GM12878 (cell line): Measurements from ENCODE around the gene TNFSF9. TPM values are rescaled to one million over a fixed set of nuclear protein-coding genes. Genes with fewer than 3 reads are reported as not detected.
A peak's percentile ranks its signal among the peaks of the same experiment; 100 is the strongest.

Experiments used
- ATAC-seq: fragments of 200-7000 bp; cut with Tn5 transposase; 3 replicates; pipeline ENCODE4 v1.9.1; 2020; ENCODE audit warnings: mild to moderate bottlenecking, moderate library complexity
- BruUV-seq: library from RNA; stranded (reverse); fragments of 400-500 nt; replicated peaks from 2 replicates; lab custom pipeline; 2021; lab: Mats Ljungman, UMichigan
- CTCF ChIA-PET: fragments of 300-600 bp; sonication (Branson Sonifier 250); formaldehyde crosslinking; extraction: SDS; loops from one replicate; lab custom pipeline; 2021; ENCODE audit warnings: inconsistent platforms; lab: Yijun Ruan, JAX
- POLR2A ChIA-PET: fragments of 350-600 bp; formaldehyde crosslinking; extraction: SDS; loops from one replicate; lab custom pipeline; 2021; ENCODE audit warnings: inconsistent platforms; lab: Charles Lee
- RAD21 ChIA-PET: fragments of 300-600 bp; sonication (Branson Sonifier 250); formaldehyde crosslinking; loops from one replicate; lab custom pipeline; 2023; ENCODE audit warnings: antibody characterized with exemption; ENCODE audit not compliant: unreplicated experiment; lab: Charles Lee
- SMC1A ChIA-PET: fragments of 300-600 bp; sonication (Branson Sonifier 250); formaldehyde crosslinking; loops from one replicate; lab custom pipeline; 2023; ENCODE audit not compliant: unreplicated experiment, uncharacterized antibody; lab: Charles Lee
- DNase-seq: peaks from one replicate; pipeline ENCODE4 v3.0.0-alpha.2; 2011; ENCODE audit warnings: low read depth, low spot score
- FAIRE-seq: peaks from 3 replicates; lab custom pipeline; 2011; peaks lifted over from hg19 to GRCh38; lab: Jason Lieb, UNC
- H2AFZ ChIP-seq: 2 replicates; pipeline ENCODE4 v1.6.0; 2011; ENCODE audit warnings: low read depth, low read length, control low read depth; ENCODE audit not compliant: control insufficient read depth
- H3K27ac ChIP-seq: 2 replicates; pipeline ENCODE4 v1.5.1; 2011; ENCODE audit warnings: control low read depth; ENCODE audit not compliant: control insufficient read depth, insufficient read depth
- H3K27me3 ChIP-seq, 2 experiments: replicated peaks in 1 of 2; 2 replicates each; pipeline versions ENCODE4 v1.6.0 to v1.6.1; 2011; ENCODE audit warnings: low read length in 1 of 2; ENCODE audit not compliant: control insufficient read depth in 2 of 2, insufficient read depth in 2 of 2
- H3K36me3 ChIP-seq, 2 experiments: 2 replicates each; pipeline ENCODE4 v1.5.1; 2011; ENCODE audit warnings: low read length in 1 of 2; ENCODE audit not compliant: control insufficient read depth in 2 of 2, insufficient read depth in 2 of 2
- H3K4me1 ChIP-seq: 2 replicates; pipeline ENCODE4 v1.6.1; 2011; ENCODE audit warnings: mild to moderate bottlenecking, low read length, moderate library complexity, mixed read lengths; ENCODE audit not compliant: control insufficient read depth, insufficient read depth
- H3K4me2 ChIP-seq: 2 replicates; pipeline ENCODE4 v1.6.0; 2011; ENCODE audit warnings: control low read depth; ENCODE audit not compliant: control insufficient read depth, insufficient read depth
- H3K4me3 ChIP-seq: fragments of 200-600 bp; sonication (generic); 2 replicates; pipeline ENCODE4 v1.5.1; 2016
- H3K79me2 ChIP-seq: 2 replicates; pipeline ENCODE4 v1.6.0; 2011; ENCODE audit warnings: low read length; ENCODE audit not compliant: control insufficient read depth, insufficient read depth
- H3K9ac ChIP-seq: 2 replicates; pipeline ENCODE4 v1.8.0; 2011; ENCODE audit warnings: low read length, control low read depth, mixed read lengths; ENCODE audit not compliant: control insufficient read depth, insufficient read depth
- H3K9me3 ChIP-seq: replicated peaks from 3 replicates; pipeline ENCODE4 v1.5.1; 2011; ENCODE audit warnings: mild to moderate bottlenecking, low read length; ENCODE audit not compliant: control insufficient read depth, insufficient read depth
- H4K20me1 ChIP-seq: 2 replicates; pipeline ENCODE4 v1.6.0; 2011; ENCODE audit not compliant: control insufficient read depth, insufficient read depth
- ATF3 ChIP-seq: IDR thresholded peaks from 2 replicates; pipeline ENCODE4 v1.6.1; 2011; ENCODE audit warnings: low read depth, mild to moderate bottlenecking, low read length, moderate library complexity, borderline replicate concordance; ENCODE audit errors: extremely low read depth
- ATF7 ChIP-seq: fragments of 450-650 bp; IDR thresholded peaks from 2 replicates; pipeline ENCODE4 v1.6.1; 2016; ENCODE audit warnings: low read depth, mild to moderate bottlenecking
- BACH1 ChIP-seq: fragments of 450-650 bp; IDR thresholded peaks from 2 replicates; pipeline ENCODE4 v1.6.1; 2017; ENCODE audit warnings: mild to moderate bottlenecking, borderline replicate concordance
- BCL3 ChIP-seq: IDR thresholded peaks from 2 replicates; pipeline ENCODE4 v1.6.1; 2011; ENCODE audit warnings: borderline replicate concordance, low read depth, mild to moderate bottlenecking, moderate library complexity, low read length; ENCODE audit not compliant: insufficient read depth, poor library complexity, severe bottlenecking
- DPF2 ChIP-seq: fragments of 450-650 bp; IDR thresholded peaks from 2 replicates; pipeline ENCODE4 v1.6.1; 2017; ENCODE audit warnings: mild to moderate bottlenecking
- ELK1 ChIP-seq: IDR thresholded peaks from 2 replicates; pipeline ENCODE4 v1.6.1; 2012; ENCODE audit warnings: low read depth, low read length, improper control_type of control experiment
- IRF4 ChIP-seq: IDR thresholded peaks from 2 replicates; pipeline ENCODE4 v1.6.1; 2011; ENCODE audit warnings: low read depth, low read length
- NBN ChIP-seq: fragments of 450-650 bp; IDR thresholded peaks from 2 replicates; pipeline ENCODE4 v1.6.1; 2016
- POLR2A ChIP-seq: IDR thresholded peaks from 2 replicates; pipeline ENCODE4 v1.6.1; 2011; ENCODE audit warnings: low read depth, mild to moderate bottlenecking, low read length
- SIN3A ChIP-seq: IDR thresholded peaks from 2 replicates; pipeline ENCODE4 v1.6.1; 2012; ENCODE audit warnings: low read depth, low read length, improper control_type of control experiment
- SMARCA5 ChIP-seq: fragments of 450-650 bp; IDR thresholded peaks from 2 replicates; pipeline ENCODE4 v1.6.1; 2017; ENCODE audit warnings: mild to moderate bottlenecking
- SRF ChIP-seq, 2 experiments: IDR thresholded peaks; 2 replicates each; pipeline ENCODE4 v1.6.1; 2011; ENCODE audit warnings: low read depth in 2 of 2, low read length in 2 of 2, mild to moderate bottlenecking in 1 of 2, moderate library complexity in 1 of 2
- YY1 ChIP-seq: IDR thresholded peaks from 2 replicates; pipeline ENCODE4 v1.6.1; 2011; ENCODE audit warnings: low read depth, mild to moderate bottlenecking, low read length
- WGBS: methylation state at CpG from one replicate; pipeline ENCODE4 v1.1.6; 2016; ENCODE audit warnings: low lambda C conversion rate; ENCODE audit not compliant: insufficient replicate concordance, insufficient coverage; ENCODE audit errors: missing lambda C conversion rate; 5-methylcytosine and 5-hydroxymethylcytosine counted together
- in situ Hi-C: fragments of 300-500 bp; cut with MboI; formaldehyde crosslinking; loops from 9 replicates; pipeline ENCODE4 v1.14.3; 2018; ENCODE audit warnings: mixed read lengths
- intact Hi-C: fragments of 100-400 bp; cut with micrococcal nuclease; formaldehyde crosslinking; loops from one replicate; pipeline ENCODE4 v1.14.2; 2022; ENCODE audit not compliant: unreplicated experiment
- polyA plus RNA-seq, 11 experiments: library from polyadenylated mRNA; depleted of rRNA in 4 of 11; unstranded in 6 of 11; stranded (reverse) in 5 of 11; fragments of >200 nt; fragmentation: Nextera tagmentation in 4 of 11; fragmentation: Illumina TruSeq in 1 of 11; extraction: Ambion mirVana in 4 of 11; extraction: Trizol in 1 of 11; gene quantifications; 1 replicate in 1 of 11; 2 replicates in 10 of 11; pipeline versions ENCODE4 v1.2.1 to v1.2.3, GENCODE V29; 2011 to 2016; ENCODE audit warnings: inconsistent platforms in 2 of 11, missing spikeins in 2 of 11, low read depth in 1 of 11
- total RNA-seq, 4 experiments: library from RNA; depleted of rRNA in 3 of 4; stranded (reverse); fragments of >200 nt in 3 of 4; fragmentation: Illumina TruSeq in 1 of 4; extraction: Trizol in 1 of 4; gene quantifications; 2 replicates each; pipeline versions ENCODE4 v1.2.1 to v1.2.3, GENCODE V29; 2013 to 2021
- TF ChIP-seq, protein P1 (sequence below): IDR thresholded peaks from 2 replicates; pipeline ENCODE4 v1.6.1; 2012; ENCODE audit warnings: low read depth, low read length, improper control_type of control experiment
- TF ChIP-seq, protein P2 (sequence below): fragments of 450-650 bp; formaldehyde crosslinking; IDR thresholded peaks from 2 replicates; pipeline ENCODE4 v1.5.0; 2022; ENCODE audit warnings: mild to moderate bottlenecking, missing genetic modification characterization

TNFSF9 gene
- total and polyA plus RNA-seq, 10 of the 15 experiments (the other 5 are each of a cell fraction or from before 2014, with no cell fraction given): 6.2 to 75.3 (median 22.1) TPM

DNA sequence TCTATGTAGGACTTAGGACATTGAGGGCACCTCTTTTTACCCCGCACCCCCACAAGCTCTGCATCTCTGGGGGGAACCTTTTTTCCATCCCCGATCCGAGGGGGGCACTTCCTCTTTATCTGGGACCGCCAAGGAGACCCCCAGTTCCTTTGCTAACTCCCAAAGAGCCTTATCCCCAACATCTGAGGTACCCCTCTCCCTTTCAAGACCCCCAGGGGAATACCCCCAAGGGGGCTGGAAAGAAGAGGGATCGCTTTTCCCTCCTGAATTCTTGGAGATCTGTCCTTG lies 1.1 kb downstream of the TNFSF9 start (continued):
- TF ChIP-seq, protein P1, sequence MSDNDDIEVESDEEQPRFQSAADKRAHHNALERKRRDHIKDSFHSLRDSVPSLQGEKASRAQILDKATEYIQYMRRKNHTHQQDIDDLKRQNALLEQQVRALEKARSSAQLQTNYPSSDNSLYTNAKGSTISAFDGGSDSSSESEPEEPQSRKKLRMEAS: peak; percentile 2; the same call in 1 of the 2 replicates
- TF ChIP-seq, all 136 proteins: peak for 6

- ChIA-PET RAD21 (interaction anchor here (0.9 to 1.3 kb wide), 2 partner anchors 15 to 109 kb away, joined by 3 read pairs; no protein-coding TSS in a partner anchor), SMC1A (interaction anchor here (0.9 to 1.5 kb wide), 4 partner anchors 10 to 49 kb away, joined by 3 to 10 read pairs (median 4); no protein-coding TSS in a partner anchor), CTCF (interaction anchor here (1.9 kb wide), 1 partner anchor 14 kb away, joined by 10 read pairs; no protein-coding TSS in a partner anchor), POLR2A (interaction anchor here (0.6 to 2.4 kb wide), 9 partner anchors 10 to 110 kb away, joined by 3 to 23 read pairs (median 4); no protein-coding TSS in a partner anchor)
- H2AFZ ChIP-seq: no peak overlapping the region
- peaks cover 42% of the 10 kb centered on the region for H3K4me1 ChIP-seq
- peak overlapping the region; percentile 99 for H3K9ac ChIP-seq
- H3K4me3 ChIP-seq: peak overlapping the region; percentile 99
- H3K27ac ChIP-seq: peak overlapping the region; percentile 83
- peak overlapping the region; percentile 60 for H3K4me2 ChIP-seq
- H3K79me2 ChIP-seq: peaks cover 69% of the 10 kb centered on the region
- in situ Hi-C loops: no loop called here
- no peaks in the 10 kb centered on the region; the same call in 2 of the 3 replicates for H3K9me3 ChIP-seq
- no peaks in the 10 kb centered on the region for H3K27me3 ChIP-seq
- peak; percentile 80 for FAIRE-seq
- BruUV-seq: TSS peak; percentile 82
- ATAC-seq: peak; percentile 10
- intact Hi-C loops: loop anchor here (2.0 kb wide), 1 partner anchor 14 kb away; no protein-coding TSS in a partner anchor
- no peaks in the 10 kb centered on the region; the same call in 1 of the 2 replicates for H4K20me1 ChIP-seq
- WGBS: under 1% methylated on average over 29 of the region's 31 CpGs
- DNase-seq: no peak
- peaks cover 0 to 8% of the 10 kb centered on the region in 2 experiments; a peak in 2 of 4 replicates for H3K36me3 ChIP-seq
- TF ChIP-seq NBN: peak; percentile 100
- peak; percentile 91 to 98 for TF ChIP-seq SRF (IDR thresholded peaks at IDR 0.05; ENCODE audit: low read depth in 2 of 2, low read length in 2 of 2)
- TF ChIP-seq ATF3: no peak
- TF ChIP-seq IRF4: peak; percentile 31; the same call in 1 of the 2 replicates
- 0 out of 2 replicates have a peak, but pooled peaks have one; percentile 28 for TF ChIP-seq SIN3A
- peak; percentile 99 for TF ChIP-seq ELK1
- TF ChIP-seq POLR2A: peak; percentile 75
- TF ChIP-seq YY1: peak; percentile 91
- TF ChIP-seq BCL3: no peak
- TF ChIP-seq SMARCA5: peak; percentile 78; the same call in 1 of the 2 replicates
- no peak; the same call in 1 of the 2 replicates for TF ChIP-seq DPF2
- TF ChIP-seq, protein P2, sequence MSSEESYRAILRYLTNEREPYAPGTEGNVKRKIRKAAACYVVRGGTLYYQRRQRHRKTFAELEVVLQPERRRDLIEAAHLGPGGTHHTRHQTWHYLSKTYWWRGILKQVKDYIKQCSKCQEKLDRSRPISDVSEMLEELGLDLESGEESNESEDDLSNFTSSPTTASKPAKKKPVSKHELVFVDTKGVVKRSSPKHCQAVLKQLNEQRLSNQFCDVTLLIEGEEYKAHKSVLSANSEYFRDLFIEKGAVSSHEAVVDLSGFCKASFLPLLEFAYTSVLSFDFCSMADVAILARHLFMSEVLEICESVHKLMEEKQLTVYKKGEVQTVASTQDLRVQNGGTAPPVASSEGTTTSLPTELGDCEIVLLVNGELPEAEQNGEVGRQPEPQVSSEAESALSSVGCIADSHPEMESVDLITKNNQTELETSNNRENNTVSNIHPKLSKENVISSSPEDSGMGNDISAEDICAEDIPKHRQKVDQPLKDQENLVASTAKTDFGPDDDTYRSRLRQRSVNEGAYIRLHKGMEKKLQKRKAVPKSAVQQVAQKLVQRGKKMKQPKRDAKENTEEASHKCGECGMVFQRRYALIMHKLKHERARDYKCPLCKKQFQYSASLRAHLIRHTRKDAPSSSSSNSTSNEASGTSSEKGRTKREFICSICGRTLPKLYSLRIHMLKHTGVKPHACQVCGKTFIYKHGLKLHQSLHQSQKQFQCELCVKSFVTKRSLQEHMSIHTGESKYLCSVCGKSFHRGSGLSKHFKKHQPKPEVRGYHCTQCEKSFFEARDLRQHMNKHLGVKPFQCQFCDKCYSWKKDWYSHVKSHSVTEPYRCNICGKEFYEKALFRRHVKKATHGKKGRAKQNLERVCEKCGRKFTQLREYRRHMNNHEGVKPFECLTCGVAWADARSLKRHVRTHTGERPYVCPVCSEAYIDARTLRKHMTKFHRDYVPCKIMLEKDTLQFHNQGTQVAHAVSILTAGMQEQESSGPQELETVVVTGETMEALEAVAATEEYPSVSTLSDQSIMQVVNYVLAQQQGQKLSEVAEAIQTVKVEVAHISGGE: peak; percentile 15
- 0 out of 2 replicates have a peak, but pooled peaks have one; percentile 35 for TF ChIP-seq BACH1
- TF ChIP-seq ATF7: peak; percentile 85
These were observed 1.6 kb downstream of the TNFSF9 start for GRCh38 chr19:6532244-6532999.
